Endothelial cell of umbilical vein (primary cell): ENCODE measurements around the gene FBXW4. TPM values are rescaled to one million over a fixed set of nuclear protein-coding genes. Genes with fewer than 3 reads are reported as not detected.

Experiments
- BruUV-seq: library from RNA; stranded (reverse); fragments of 400-500 nt; replicated peaks from 2 replicates; lab custom pipeline; 2021; lab: Mats Ljungman, UMichigan
- CTCF ChIA-PET: fragments of 300-600, 350-600 bp; sonication (Branson Sonifier 250); formaldehyde crosslinking; loops from one replicate; lab custom pipeline; 2021; ENCODE audit warnings: antibody characterized with exemption, inconsistent platforms; lab: Charles Lee
- POLR2A ChIA-PET: fragments of 300-600, 350-600 bp; sonication (Branson Sonifier 250); formaldehyde crosslinking; loops from one replicate; lab custom pipeline; 2021; ENCODE audit warnings: antibody characterized with exemption, inconsistent platforms; lab: Charles Lee
- DNase-seq: peaks from one replicate; pipeline ENCODE4 v3.0.0-alpha.2; 2011; ENCODE audit warnings: low read depth, low spot score
- FAIRE-seq: peaks from 2 replicates; lab custom pipeline; 2011; peaks lifted over from hg19 to GRCh38; lab: Jason Lieb, UNC
- H2AFZ ChIP-seq: 2 replicates; pipeline ENCODE4 v1.6.0; 2012; ENCODE audit warnings: low read depth, low read length, control low read depth, inconsistent platforms
- H3K27ac ChIP-seq: 2 replicates; pipeline ENCODE4 v1.5.1; 2011; ENCODE audit warnings: low read depth, mild to moderate bottlenecking, control low read depth, low read length, moderate library complexity; ENCODE audit not compliant: insufficient read depth
- H3K27me3 ChIP-seq, 2 experiments: 2 replicates each; pipeline versions ENCODE4 v1.6.0 to v1.6.1; 2011; ENCODE audit warnings: low read length in 2 of 2, mixed read lengths in 1 of 2; ENCODE audit not compliant: control insufficient read depth in 2 of 2, insufficient read depth in 2 of 2
- H3K36me3 ChIP-seq, 2 experiments: 2 replicates in 1 of 2; 3 replicates in 1 of 2; pipeline ENCODE4 v1.5.1; 2011; ENCODE audit warnings: low read length in 2 of 2, mild to moderate bottlenecking in 1 of 2, moderate library complexity in 1 of 2; ENCODE audit not compliant: control insufficient read depth in 2 of 2, insufficient read depth in 2 of 2; ENCODE audit errors: extremely low read depth in 1 of 2
- H3K4me1 ChIP-seq: 3 replicates; pipeline ENCODE4 v1.5.1; 2011; ENCODE audit warnings: mild to moderate bottlenecking, low read length; ENCODE audit not compliant: control insufficient read depth, insufficient read depth; ENCODE audit errors: extremely low read depth
- H3K4me2 ChIP-seq: 2 replicates; pipeline ENCODE4 v1.6.1; 2011; ENCODE audit warnings: low read length, control low read depth, mixed read lengths; ENCODE audit not compliant: insufficient read depth
- H3K4me3 ChIP-seq, 3 experiments: fragments of 200-600 bp in 1 of 3; sonication (generic), shearing (Covaris generic) in 1 of 3; replicated peaks in 1 of 3; 2 replicates each; pipeline ENCODE4 v1.5.1; 2011 to 2016; ENCODE audit warnings: control low read depth in 3 of 3, low read length in 3 of 3, mild to moderate bottlenecking in 2 of 3, inconsistent platforms in 1 of 3, low read depth in 1 of 3, moderate library complexity in 1 of 3; ENCODE audit not compliant: insufficient read depth in 1 of 3
- H3K79me2 ChIP-seq: 2 replicates; pipeline ENCODE4 v1.6.0; 2012; ENCODE audit warnings: low read length, inconsistent platforms; ENCODE audit not compliant: control insufficient read depth, insufficient read depth
- H3K9ac ChIP-seq: replicated peaks from 2 replicates; pipeline ENCODE3; 2011; ENCODE audit warnings: low read length, control low read depth; ENCODE audit not compliant: insufficient read depth; ENCODE audit errors: extremely low read depth
- H3K9me1 ChIP-seq: replicated peaks from 3 replicates; pipeline ENCODE4 v1.6.0; 2011; ENCODE audit warnings: mild to moderate bottlenecking, low read length; ENCODE audit not compliant: control insufficient read depth, insufficient read depth; ENCODE audit errors: extremely low read depth
- H3K9me3 ChIP-seq: replicated peaks from 2 replicates; pipeline ENCODE4 v1.5.1; 2012; ENCODE audit warnings: low read length, inconsistent platforms; ENCODE audit not compliant: control insufficient read depth, insufficient read depth
- H4K20me1 ChIP-seq: replicated peaks from 2 replicates; pipeline ENCODE3; 2011; ENCODE audit warnings: mild to moderate bottlenecking, low read length; ENCODE audit not compliant: control insufficient read depth, insufficient read depth; ENCODE audit errors: extremely low read depth
- EZH2 ChIP-seq: IDR thresholded peaks from 2 replicates; pipeline ENCODE4 v1.6.1; 2012; ENCODE audit warnings: borderline replicate concordance, low read depth, mild to moderate bottlenecking, moderate library complexity, low read length, inconsistent platforms; ENCODE audit not compliant: severe bottlenecking
- FOS ChIP-seq: IDR thresholded peaks from 2 replicates; pipeline ENCODE4 v1.6.1; 2011; ENCODE audit warnings: mild to moderate bottlenecking, low read length, moderate library complexity, borderline replicate concordance; ENCODE audit not compliant: insufficient read depth
- GATA2 ChIP-seq: IDR thresholded peaks from 2 replicates; pipeline ENCODE4 v1.7.0; 2011; ENCODE audit warnings: low read depth, mild to moderate bottlenecking, moderate library complexity, mixed read lengths, low read length; ENCODE audit not compliant: insufficient read length, insufficient read depth
- JUN ChIP-seq: IDR thresholded peaks from 2 replicates; pipeline ENCODE4 v1.6.1; 2011; ENCODE audit warnings: borderline replicate concordance, low read depth; ENCODE audit not compliant: insufficient read length, insufficient read depth
- MYC ChIP-seq: IDR thresholded peaks from one replicate; pipeline ENCODE4 v1.6.1; 2011; ENCODE audit warnings: mild to moderate bottlenecking, low read depth, low read length
- POLR2A ChIP-seq: IDR thresholded peaks from 2 replicates; pipeline ENCODE4 v1.6.1; 2012; ENCODE audit warnings: low read depth, mild to moderate bottlenecking, control low read depth, low read length
- POLR2AphosphoS5 ChIP-seq: IDR thresholded peaks from 2 replicates; pipeline ENCODE4 v1.6.1; 2012; ENCODE audit warnings: low read depth, mild to moderate bottlenecking, control low read depth, low read length, moderate library complexity; ENCODE audit not compliant: insufficient read depth
- dilution Hi-C: fragments of 300-500 bp; cut with MboI; formaldehyde crosslinking; loops from one replicate; pipeline ENCODE4 v1.15.0; 2019; ENCODE audit warnings: low sequenced_read_pairs; ENCODE audit not compliant: extremely low pct_ligation_motif_present
- intact Hi-C: fragments of 100-400 bp; cut with micrococcal nuclease; formaldehyde crosslinking; loops from one replicate; pipeline ENCODE4 v1.10.0; 2022
- polyA plus RNA-seq, 4 experiments: library from polyadenylated mRNA; depleted of rRNA in 3 of 4; stranded (reverse) in 3 of 4; unstranded in 1 of 4; fragments of >200 nt; gene quantifications; 2 replicates each; pipeline versions ENCODE4 v1.2.1 to v1.2.3, GENCODE V29; 2011 to 2012; ENCODE audit warnings: missing spikeins in 1 of 4
- total RNA-seq: library from RNA; stranded (reverse); gene quantifications from 2 replicates; pipeline ENCODE4 v1.2.3, GENCODE V29; 2021
- TF ChIP-seq, protein P1 (sequence below): IDR thresholded peaks from 2 replicates; pipeline ENCODE4 v1.6.1; 2011; ENCODE audit not compliant: insufficient read depth, insufficient read length
- TF ChIP-seq, protein P2 (sequence below), 2 donors: IDR thresholded peaks; 1 replicate in 1 of 2; 2 replicates in 1 of 2; pipeline ENCODE4 v1.5.1; 2011; ENCODE audit warnings: low read length in 2 of 2, mild to moderate bottlenecking in 2 of 2, moderate library complexity in 2 of 2, control low read depth in 1 of 2, inconsistent platforms in 1 of 2, low read depth in 1 of 2; ENCODE audit not compliant: insufficient read depth in 1 of 2; ENCODE audit errors: extremely low read depth in 1 of 2

The FBXW4 gene
- total and polyA plus RNA-seq, 2 donors (not counting 3 experiments of a cell fraction or from before 2014, with no cell fraction given): 20.8 to 21.1 TPM

GRCh38 chr10:101612872-101613271 lies 82.1 kb downstream of the FBXW4 start:
- Histone ChIP-seq H3K4me1 (peaks cover 7% of the 10 kb centered on the region), H3K9me3 (no peaks in the 10 kb centered on the region), H3K79me2 (no peaks in the 10 kb centered on the region), H4K20me1 (no peaks in the 10 kb centered on the region), H3K36me3 (peaks cover 0 to 15% of the 10 kb centered on the region in 2 experiments), H3K9ac (no peak overlapping the region), H3K27ac (no peak overlapping the region), H3K4me2 (no peak overlapping the region), H2AFZ (no peak overlapping the region), H3K9me1 (no peaks in the 10 kb centered on the region), H3K4me3 (no peak overlapping the region), H3K27me3 (no peaks in the 10 kb centered on the region)
- FAIRE-seq (no peak), DNase-seq (no peak)
- POLR2A ChIA-PET: no interaction called here
- CTCF ChIA-PET: interaction anchor here (1.1 kb wide), 1 partner anchor 10 kb away, joined by 9 read pairs; no protein-coding TSS in a partner anchor
- no peak for TF ChIP-seq JUN
- TF ChIP-seq, protein P1, sequence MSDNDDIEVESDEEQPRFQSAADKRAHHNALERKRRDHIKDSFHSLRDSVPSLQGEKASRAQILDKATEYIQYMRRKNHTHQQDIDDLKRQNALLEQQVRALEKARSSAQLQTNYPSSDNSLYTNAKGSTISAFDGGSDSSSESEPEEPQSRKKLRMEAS: no peak
- no peak for TF ChIP-seq GATA2
- TF ChIP-seq MYC: no peak
- no TSS peak for BruUV-seq
- intact Hi-C loops: no loop called here
- dilution Hi-C loops: no loop called here

- BruUV-seq: no TSS peak
- intact Hi-C loops: no loop called here
- H3K27ac ChIP-seq: no peak overlapping the region
These were observed 82.9 kb downstream of the FBXW4 start for GRCh38 chr10:101612086-101612485.

More at GRCh38 chr10:101612086-101612485, 82.9 kb downstream of the FBXW4 start:
- FAIRE-seq: no peak
- H3K9me3 ChIP-seq: no peaks in the 10 kb centered on the region
- H3K4me3 ChIP-seq: no peak overlapping the region
- H3K9me1 ChIP-seq: no peaks in the 10 kb centered on the region
- dilution Hi-C loops: no loop called here
- no peak overlapping the region for H3K4me2 ChIP-seq
- no peak for TF ChIP-seq MYC
- TF ChIP-seq GATA2: no peak
- no peak for TF ChIP-seq EZH2
- TF ChIP-seq POLR2A: no peak
- no peak for TF ChIP-seq JUN
- TF ChIP-seq, protein P2, sequence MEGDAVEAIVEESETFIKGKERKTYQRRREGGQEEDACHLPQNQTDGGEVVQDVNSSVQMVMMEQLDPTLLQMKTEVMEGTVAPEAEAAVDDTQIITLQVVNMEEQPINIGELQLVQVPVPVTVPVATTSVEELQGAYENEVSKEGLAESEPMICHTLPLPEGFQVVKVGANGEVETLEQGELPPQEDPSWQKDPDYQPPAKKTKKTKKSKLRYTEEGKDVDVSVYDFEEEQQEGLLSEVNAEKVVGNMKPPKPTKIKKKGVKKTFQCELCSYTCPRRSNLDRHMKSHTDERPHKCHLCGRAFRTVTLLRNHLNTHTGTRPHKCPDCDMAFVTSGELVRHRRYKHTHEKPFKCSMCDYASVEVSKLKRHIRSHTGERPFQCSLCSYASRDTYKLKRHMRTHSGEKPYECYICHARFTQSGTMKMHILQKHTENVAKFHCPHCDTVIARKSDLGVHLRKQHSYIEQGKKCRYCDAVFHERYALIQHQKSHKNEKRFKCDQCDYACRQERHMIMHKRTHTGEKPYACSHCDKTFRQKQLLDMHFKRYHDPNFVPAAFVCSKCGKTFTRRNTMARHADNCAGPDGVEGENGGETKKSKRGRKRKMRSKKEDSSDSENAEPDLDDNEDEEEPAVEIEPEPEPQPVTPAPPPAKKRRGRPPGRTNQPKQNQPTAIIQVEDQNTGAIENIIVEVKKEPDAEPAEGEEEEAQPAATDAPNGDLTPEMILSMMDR (IDR thresholded peaks at IDR 0.05; ENCODE audit: extremely low read depth in 1 of 2, insufficient read depth in 1 of 2, low read depth in 1 of 2, low read length in 2 of 2): no peak
- no peak for TF ChIP-seq FOS
- no peak for TF ChIP-seq POLR2AphosphoS5
- TF ChIP-seq, protein P1: no peak
- H3K4me1 ChIP-seq: peaks cover 7% of the 10 kb centered on the region
- CTCF ChIA-PET: interaction anchor here (1.1 kb wide), 1 partner anchor 10 kb away, joined by 9 read pairs; no protein-coding TSS in a partner anchor
- no peaks in the 10 kb centered on the region for H3K27me3 ChIP-seq
- DNase-seq: no peak
- POLR2A ChIA-PET: no interaction called here
- no peak overlapping the region for H3K9ac ChIP-seq
- no peaks in the 10 kb centered on the region for H4K20me1 ChIP-seq
- H3K36me3 ChIP-seq: peaks cover 0 to 13% of the 10 kb centered on the region in 2 experiments
- H3K79me2 ChIP-seq: no peaks in the 10 kb centered on the region
- H2AFZ ChIP-seq: no peak overlapping the region
